H1 (cell line): ENCODE data around the gene CCDC81. TPM values are rescaled to one million over a fixed set of nuclear protein-coding genes. Genes with fewer than 3 reads are reported as not detected.
"Not testable (repeated sequence)": the region's sequence is repeated elsewhere in the genome, so short reads cannot be mapped to it uniquely, and the experiment has no call there.

Experiments used
- CTCF ChIA-PET: fragments of 300-600 bp; sonication (Branson Sonifier 250); formaldehyde crosslinking; loops from one replicate; lab custom pipeline; 2021; ENCODE audit not compliant: partially characterized antibody; lab: Charles Lee
- POLR2A ChIA-PET: fragments of 300-600 bp; sonication (Branson Sonifier 250); formaldehyde crosslinking; loops from one replicate; lab custom pipeline; 2021; ENCODE audit warnings: inconsistent platforms; ENCODE audit not compliant: partially characterized antibody; lab: Charles Lee
- DNase-seq, 2 experiments: peaks; one replicate each; pipeline versions ENCODE4 v3.0.0 to v3.0.0-alpha.2; 2010 to 2022; ENCODE audit warnings: low spot score in 2 of 2, low read depth in 1 of 2, mixed read lengths in 1 of 2
- FAIRE-seq: peaks from 2 replicates; lab custom pipeline; 2011; peaks lifted over from hg19 to GRCh38; lab: Jason Lieb, UNC
- H2AFZ ChIP-seq: 2 replicates; pipeline ENCODE4 v1.8.1; 2012; ENCODE audit warnings: low read length, inconsistent platforms
- H2AK5ac ChIP-seq: 2 replicates; pipeline ENCODE4 v1.6.1; 2013; ENCODE audit warnings: low read depth, low read length
- H2BK120ac ChIP-seq: replicated peaks from 2 replicates; pipeline ENCODE3; 2013; ENCODE audit warnings: low read depth, low read length, inconsistent platforms
- H2BK12ac ChIP-seq: 2 replicates; pipeline ENCODE4 v1.6.1; 2013; ENCODE audit warnings: low read depth, low read length
- H2BK15ac ChIP-seq: 2 replicates; pipeline ENCODE4 v1.6.1; 2013; ENCODE audit warnings: low read length
- H2BK20ac ChIP-seq: 2 replicates; pipeline ENCODE4 v1.6.1; 2013; ENCODE audit warnings: low read length
- H2BK5ac ChIP-seq: 2 replicates; pipeline ENCODE4 v1.6.1; 2013; ENCODE audit warnings: low read depth, low read length
- H3K14ac ChIP-seq: 2 replicates; pipeline ENCODE4 v1.6.1; 2013; ENCODE audit warnings: inconsistent platforms; ENCODE audit not compliant: insufficient read length
- H3K18ac ChIP-seq: 2 replicates; pipeline ENCODE4 v1.6.1; 2013; ENCODE audit warnings: low read length; ENCODE audit errors: extremely low read depth
- H3K23ac ChIP-seq: 2 replicates; pipeline ENCODE4 v1.6.1; 2013; ENCODE audit warnings: inconsistent platforms; ENCODE audit not compliant: insufficient read length
- H3K23me2 ChIP-seq: 2 replicates; pipeline ENCODE4 v1.6.1; 2013; ENCODE audit warnings: low read depth, low read length
- H3K27ac ChIP-seq: 2 replicates; pipeline ENCODE4 v1.6.1; 2011; ENCODE audit warnings: low read depth, low read length, inconsistent platforms
- H3K27me3 ChIP-seq, 4 experiments: replicated peaks in 1 of 4; 1 replicate in 1 of 4; 2 replicates in 3 of 4; pipeline versions ENCODE4 v1.6.1 to v1.8.1; 2011 to 2013; ENCODE audit warnings: low read length in 3 of 4, mild to moderate bottlenecking in 3 of 4, inconsistent platforms in 2 of 4, mixed read lengths in 2 of 4, moderate library complexity in 1 of 4; ENCODE audit not compliant: control insufficient read depth in 3 of 4, insufficient read depth in 3 of 4; ENCODE audit errors: extremely low read depth in 1 of 4
- H3K36me3 ChIP-seq, 4 experiments: 2 replicates each; pipeline versions ENCODE4 v1.6.1 to v1.8.1; 2011 to 2013; ENCODE audit warnings: mild to moderate bottlenecking in 4 of 4, low read length in 3 of 4, moderate library complexity in 2 of 4, control low read depth in 1 of 4, inconsistent platforms in 1 of 4; ENCODE audit not compliant: insufficient read depth in 4 of 4, control insufficient read depth in 2 of 4
- H3K4ac ChIP-seq: replicated peaks from 2 replicates; pipeline ENCODE3; 2013; ENCODE audit warnings: low read length, low read depth, mixed read lengths, inconsistent platforms; ENCODE audit not compliant: insufficient read length
- H3K4me1 ChIP-seq, 4 experiments: replicated peaks in 1 of 4; 1 replicate in 1 of 4; 2 replicates in 3 of 4; pipeline versions ENCODE4 v1.6.1 to v1.8.1; 2011 to 2013; ENCODE audit warnings: low read length in 3 of 4, inconsistent platforms in 2 of 4, mixed read lengths in 1 of 4; ENCODE audit not compliant: insufficient read depth in 4 of 4, control insufficient read depth in 3 of 4
- H3K4me2 ChIP-seq, 2 experiments: 2 replicates each; pipeline versions ENCODE4 v1.6.1 to v1.8.1; 2011 to 2013; ENCODE audit warnings: low read depth in 2 of 2, low read length in 2 of 2, control low read depth in 1 of 2, inconsistent platforms in 1 of 2, mild to moderate bottlenecking in 1 of 2; ENCODE audit not compliant: insufficient read depth in 1 of 2
- H3K4me3 ChIP-seq, 4 experiments: fragments of 200-600, 300-600 bp in 1 of 4; sonication (generic), shearing (Covaris generic), sonication (Bioruptor Twin) in 1 of 4; 2 replicates each; pipeline versions ENCODE4 v1.5.1 to v1.8.1; 2011 to 2016; ENCODE audit warnings: low read length in 4 of 4, low read depth in 3 of 4, control low read depth in 2 of 4, inconsistent platforms in 2 of 4, mild to moderate bottlenecking in 2 of 4, mixed read lengths in 1 of 4, moderate library complexity in 1 of 4; ENCODE audit not compliant: insufficient read depth in 2 of 4; ENCODE audit errors: extremely low read depth in 1 of 4
- H3K56ac ChIP-seq: replicated peaks from 2 replicates; pipeline ENCODE3; 2013; ENCODE audit warnings: low read depth, mild to moderate bottlenecking, mixed read lengths, low read length, inconsistent platforms; ENCODE audit not compliant: insufficient read length
- H3K79me1 ChIP-seq: 2 replicates; pipeline ENCODE4 v1.6.1; 2013; ENCODE audit warnings: low read depth, low read length, control low read depth
- H3K79me2 ChIP-seq, 2 experiments: 2 replicates each; pipeline versions ENCODE4 v1.6.1 to v1.8.1; 2012 to 2013; ENCODE audit warnings: low read length in 2 of 2, mild to moderate bottlenecking in 2 of 2, inconsistent platforms in 1 of 2; ENCODE audit not compliant: insufficient read depth in 2 of 2, control insufficient read depth in 1 of 2
- H3K9ac ChIP-seq, 4 experiments: replicated peaks in 1 of 4; 1 replicate in 1 of 4; 2 replicates in 3 of 4; pipeline versions ENCODE4 v1.6.1 to v1.8.1; 2011 to 2013; ENCODE audit warnings: low read depth in 3 of 4, low read length in 3 of 4, control low read depth in 2 of 4, mild to moderate bottlenecking in 2 of 4, moderate library complexity in 2 of 4, inconsistent platforms in 1 of 4; ENCODE audit errors: extremely low read depth in 1 of 4
- H3K9me3 ChIP-seq, 2 experiments: 2 replicates each; pipeline versions ENCODE4 v1.6.1 to v1.8.1; 2012 to 2013; ENCODE audit warnings: mild to moderate bottlenecking in 2 of 2, moderate library complexity in 2 of 2, control low read depth in 1 of 2, inconsistent platforms in 1 of 2, low read depth in 1 of 2, low read length in 1 of 2, mixed read lengths in 1 of 2; ENCODE audit not compliant: insufficient read depth in 2 of 2
- H4K20me1 ChIP-seq, 2 experiments: replicated peaks in 1 of 2; 2 replicates each; pipeline versions ENCODE3 to v1.8.1; 2011 to 2013; ENCODE audit warnings: inconsistent platforms in 2 of 2, low read length in 2 of 2, mild to moderate bottlenecking in 1 of 2; ENCODE audit not compliant: insufficient read depth in 2 of 2, control insufficient read depth in 1 of 2
- H4K5ac ChIP-seq: 2 replicates; pipeline ENCODE4 v1.6.1; 2013; ENCODE audit warnings: low read length, low read depth, mixed read lengths, inconsistent platforms; ENCODE audit not compliant: insufficient read length
- H4K8ac ChIP-seq: 2 replicates; pipeline ENCODE4 v1.8.0; 2013; ENCODE audit warnings: mild to moderate bottlenecking, moderate library complexity, low read length, inconsistent platforms; ENCODE audit not compliant: insufficient read depth; ENCODE audit errors: extremely low read depth
- H4K91ac ChIP-seq: replicated peaks from 2 replicates; pipeline ENCODE3; 2013; ENCODE audit warnings: low read length, mixed read lengths, inconsistent platforms; ENCODE audit not compliant: insufficient read length
- WGBS, 2 experiments: shearing (Covaris generic) in 1 of 2; methylation state at CpG; one replicate each; pipeline versions ENCODE4 v1.1.6 to v1.1.7; 2013 to 2015; ENCODE audit warnings: low lambda C conversion rate in 2 of 2, mixed read lengths in 2 of 2, inconsistent platforms in 1 of 2, low coverage in 1 of 2, missing lambda C conversion rate in 1 of 2; ENCODE audit not compliant: insufficient replicate concordance in 2 of 2, insufficient coverage in 1 of 2, insufficient read length in 1 of 2; ENCODE audit errors: extremely low coverage in 1 of 2, missing lambda C conversion rate in 1 of 2; 5-methylcytosine and 5-hydroxymethylcytosine counted together
- polyA plus RNA-seq, 7 experiments: library from polyadenylated mRNA; depleted of rRNA in 3 of 7; stranded (reverse) in 5 of 7; unstranded in 2 of 7; fragments of >200 nt in 5 of 7; fragments of 200-250 nt in 2 of 7; gene quantifications; 1 replicate in 5 of 7; 2 replicates in 1 of 7; 4 replicates in 1 of 7; pipeline versions ENCODE4 v1.2.1 to v1.2.3, GENCODE V29; 2011 to 2013; ENCODE audit warnings: missing spikeins in 2 of 7, mixed read lengths in 2 of 7
- total RNA-seq: library from RNA; stranded (reverse); fragmentation: NEBNext Ultra II Directional; extraction: Animal tissue kit (Norgen Biotek cat#: 25700); gene quantifications from 2 replicates; pipeline ENCODE4 v1.2.1, GENCODE V29; 2021

The CCDC81 gene
- total and polyA plus RNA-seq, 2 of the 8 experiments (the other 6 are each of a cell fraction or from before 2014, with no cell fraction given): 0.30 to 0.58 TPM

- H4K5ac ChIP-seq, H4K8ac ChIP-seq, H3K18ac ChIP-seq, H2AK5ac ChIP-seq, H3K27ac ChIP-seq, H3K9ac ChIP-seq, H3K79me2 ChIP-seq, H3K14ac ChIP-seq, H2BK20ac ChIP-seq, H4K20me1 ChIP-seq, DNase-seq, H3K56ac ChIP-seq, H2BK5ac ChIP-seq, H2BK12ac ChIP-seq, H4K91ac ChIP-seq, H2BK120ac ChIP-seq, H3K79me1 ChIP-seq, H3K36me3 ChIP-seq, POLR2A ChIA-PET, H3K23ac ChIP-seq, H3K23me2 ChIP-seq, H3K9me3 ChIP-seq, H3K27me3 ChIP-seq, H3K4me3 ChIP-seq, H3K4ac ChIP-seq, H2BK15ac ChIP-seq, H2AFZ ChIP-seq, H3K4me2 ChIP-seq, H3K4me1 ChIP-seq, FAIRE-seq: not testable (repeated sequence)
- CTCF ChIA-PET: interaction anchor here (0.7 to 2.5 kb wide), 4 partner anchors 23 to 233 kb away, joined by 3 to 8 read pairs (median 5); no protein-coding TSS in a partner anchor
- 93% methylated on average over 4 of the region's 4 CpGs; no CpG with 5 or more reads in 1 of the 2 experiments for WGBS, 2 experiments
Measured at GRCh38 chr11:86423488-86423887, 48.8 kb downstream of the CCDC81 start.
